HG02623 (cell line): ENCODE measurements around the gene NFASC.

ENCODE experiments used
- ATAC-seq: cut with Tn5 transposase; IDR thresholded peaks from one replicate; pipeline ENCODE4 v1.9.1; 2021; ENCODE audit warnings: moderate library complexity; ENCODE audit not compliant: unreplicated experiment

Gene NFASC

DNA sequence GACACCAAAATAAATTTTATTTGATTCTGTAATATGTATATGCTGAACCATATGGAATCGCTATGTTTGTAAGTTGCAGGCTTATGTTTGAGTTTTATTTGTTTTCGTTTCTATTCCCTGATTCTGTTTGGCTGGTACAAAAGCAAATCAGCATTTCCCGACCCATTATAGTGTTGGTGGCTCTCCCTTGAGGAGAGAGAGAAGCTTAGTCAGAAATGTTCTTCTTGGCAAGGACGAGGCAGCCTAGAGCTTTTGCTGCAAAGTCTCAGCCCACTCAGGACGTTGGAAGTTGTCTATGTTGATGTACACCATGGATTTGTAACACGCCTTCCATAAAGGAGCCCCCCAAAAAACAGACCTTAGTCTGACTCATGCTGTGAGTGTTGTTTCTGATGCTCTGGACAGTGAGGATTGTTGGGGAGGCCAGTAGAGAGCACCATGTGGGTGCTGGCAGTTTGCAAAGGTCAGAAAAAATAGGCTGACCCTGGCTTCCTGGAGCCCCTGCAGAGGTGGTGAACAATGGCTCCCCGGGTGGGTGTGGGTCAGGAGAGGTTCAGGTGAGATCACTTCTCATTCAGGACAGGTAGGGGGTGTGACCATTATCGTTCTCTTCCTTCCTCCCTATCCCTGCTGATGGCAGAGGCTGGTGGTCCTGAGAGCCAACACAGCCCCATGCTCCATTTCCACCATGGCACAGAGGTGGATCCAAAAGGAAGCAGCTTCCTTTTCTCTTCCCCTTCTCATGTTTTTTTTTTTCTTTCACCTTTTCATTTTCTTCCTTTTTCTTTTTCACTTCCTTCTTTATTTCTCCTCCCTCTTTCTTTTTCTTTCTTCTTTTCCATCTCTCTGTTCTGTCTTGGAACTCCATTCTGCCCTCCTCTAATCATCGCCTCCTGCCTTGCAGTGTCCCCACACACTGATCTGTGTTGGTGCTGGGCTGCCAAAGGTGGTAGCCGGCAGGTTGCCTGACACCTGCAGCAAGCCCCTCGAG lies 88.0 kb downstream of the NFASC start:
- ATAC-seq: no peak

DNA sequence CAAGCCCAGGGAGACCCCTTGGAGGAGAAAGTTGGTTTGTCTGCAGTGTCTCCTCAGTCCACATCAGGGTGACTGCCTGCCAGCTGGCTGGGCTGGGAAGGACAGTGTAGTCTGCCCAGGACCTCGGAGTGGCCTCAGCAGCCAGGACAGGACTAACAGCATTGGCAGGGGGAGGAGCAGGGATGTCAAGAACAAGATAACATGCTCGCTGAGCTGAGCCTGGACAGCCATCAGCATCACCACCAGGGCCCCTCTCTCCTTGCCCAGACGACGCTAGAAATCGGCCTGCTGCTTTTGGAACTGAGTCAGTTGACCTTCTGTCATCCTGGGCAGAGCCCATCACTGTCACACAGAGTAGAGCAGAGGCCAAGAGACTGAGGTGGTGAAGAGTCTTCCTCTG lies 88.7 kb downstream of the NFASC start:
- no peak for ATAC-seq

DNA sequence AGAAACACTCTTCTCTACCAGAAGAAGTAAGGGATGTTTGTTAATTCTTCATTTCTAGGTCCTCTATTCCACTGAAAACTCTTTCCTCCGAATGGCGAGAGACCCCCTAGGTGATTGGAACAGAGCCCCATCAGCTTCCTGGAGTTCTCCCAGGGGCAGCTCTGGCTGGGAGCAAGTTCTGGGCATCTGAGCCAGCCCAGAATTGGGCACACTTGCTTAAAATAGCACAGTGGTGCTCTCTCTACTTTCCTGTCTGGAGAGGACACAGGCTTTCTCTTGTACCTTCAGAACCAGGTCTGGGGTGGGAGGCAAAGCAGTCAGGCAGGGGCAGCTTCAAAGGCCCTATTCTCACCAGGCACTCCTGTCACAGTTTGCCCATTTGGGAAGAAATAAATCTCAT lies 89.2 kb downstream of the NFASC start:
- ATAC-seq: no peak

GRCh38 chr1:204960306-204961125 lies 89.9 kb downstream of the NFASC start:
- ATAC-seq: no peak

DNA sequence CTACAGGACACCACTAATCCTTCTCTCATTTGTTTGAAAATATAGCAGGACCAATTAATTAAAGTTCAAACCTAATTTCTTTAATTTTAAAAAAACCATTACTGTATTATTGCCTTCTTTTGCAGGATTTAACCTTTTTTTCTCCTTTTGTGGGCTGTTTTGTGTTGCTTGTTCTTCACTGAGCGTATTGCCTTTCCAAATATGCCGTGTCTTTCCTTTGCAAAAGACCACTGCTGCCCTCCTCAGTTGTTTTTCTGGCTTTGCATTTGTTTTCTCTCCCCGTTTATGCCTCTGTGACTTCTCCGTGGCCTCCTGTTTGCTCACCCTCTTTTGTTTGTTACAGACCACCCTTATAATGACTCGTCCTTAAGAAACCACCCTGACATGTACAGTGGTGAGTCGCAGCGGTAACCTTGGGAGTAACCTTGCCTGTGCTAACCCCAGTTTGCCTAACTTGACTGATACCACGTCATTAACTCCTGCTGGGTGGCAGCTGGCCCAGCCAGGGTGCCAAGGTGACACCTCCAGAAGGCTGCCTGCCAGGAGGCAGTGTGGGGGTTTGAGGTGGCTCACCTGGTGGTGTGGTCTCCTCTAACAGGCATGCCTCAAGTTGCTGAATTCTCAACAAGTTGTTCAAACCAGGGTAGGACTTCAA lies 91.2 kb downstream of the NFASC start:
- ATAC-seq: no peak

- no peak for ATAC-seq
Measured at GRCh38 chr1:204962742-204963632, 92.3 kb downstream of the NFASC start.

- no peak for ATAC-seq
Measured at GRCh38 chr1:204967451-204967850, 96.8 kb downstream of the NFASC start.

GRCh38 chr1:204968135-204968534 lies 97.5 kb downstream of the NFASC start:
- ATAC-seq: no peak

GRCh38 chr1:204968951-204969350 lies 98.3 kb downstream of the NFASC start:
- ATAC-seq: no peak

- no peak for ATAC-seq
Measured at GRCh38 chr1:204970937-204971336, 100.3 kb downstream of the NFASC start.

- ATAC-seq: no peak
Measured at GRCh38 chr1:204971517-204972336, 101.1 kb downstream of the NFASC start.

DNA sequence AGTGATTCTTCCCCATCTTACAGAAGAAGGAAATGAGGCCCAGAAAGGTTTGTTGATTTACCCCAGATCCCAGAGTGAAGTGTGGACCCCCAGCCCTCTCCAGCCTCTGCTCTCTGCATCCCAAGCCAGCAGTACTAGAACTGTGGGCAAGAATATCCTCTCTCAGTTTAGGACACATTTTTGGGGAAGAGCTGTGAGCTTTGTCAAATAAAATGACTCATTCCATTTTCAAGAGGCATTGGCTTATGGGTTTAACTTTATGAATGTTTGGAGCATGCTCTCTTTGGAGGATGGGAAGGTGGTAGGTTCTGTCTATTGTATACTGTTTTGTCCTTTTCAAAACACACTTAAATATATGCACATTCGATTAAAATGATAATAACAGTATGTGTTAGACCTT lies 101.8 kb downstream of the NFASC start:
- no peak for ATAC-seq

DNA sequence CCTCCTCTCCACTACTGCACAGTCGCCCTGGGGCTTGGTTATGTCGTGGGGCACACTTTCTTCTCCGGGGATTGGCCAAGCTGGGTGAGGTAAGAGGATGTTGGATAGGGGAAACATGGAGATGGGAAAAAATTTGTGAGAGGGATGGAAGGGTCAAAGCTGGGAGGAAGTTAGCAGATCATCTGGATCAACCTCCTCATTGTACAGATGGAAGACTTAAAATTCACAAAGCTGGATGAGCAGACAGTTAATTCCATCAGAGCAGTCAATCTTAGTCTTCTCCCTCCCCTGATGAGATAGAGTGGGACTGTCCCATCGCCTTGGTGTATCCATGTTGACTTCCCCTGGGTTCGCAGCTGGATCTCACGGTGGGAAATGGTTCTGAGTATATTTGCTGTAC lies 102.8 kb downstream of the NFASC start:
- ATAC-seq: no peak

GRCh38 chr1:204974327-204974726 lies 103.7 kb downstream of the NFASC start:
- ATAC-seq: no peak

GRCh38 chr1:204975021-204975420 lies 104.4 kb downstream of the NFASC start:
- ATAC-seq: no peak

GRCh38 chr1:204975568-204976235 lies 105.0 kb downstream of the NFASC start:
- no peak for ATAC-seq

GRCh38 chr1:204976646-204977045 lies 106.0 kb downstream of the NFASC start:
- ATAC-seq: no peak

GRCh38 chr1:204977318-204977717 lies 106.7 kb downstream of the NFASC start:
- ATAC-seq: no peak

DNA sequence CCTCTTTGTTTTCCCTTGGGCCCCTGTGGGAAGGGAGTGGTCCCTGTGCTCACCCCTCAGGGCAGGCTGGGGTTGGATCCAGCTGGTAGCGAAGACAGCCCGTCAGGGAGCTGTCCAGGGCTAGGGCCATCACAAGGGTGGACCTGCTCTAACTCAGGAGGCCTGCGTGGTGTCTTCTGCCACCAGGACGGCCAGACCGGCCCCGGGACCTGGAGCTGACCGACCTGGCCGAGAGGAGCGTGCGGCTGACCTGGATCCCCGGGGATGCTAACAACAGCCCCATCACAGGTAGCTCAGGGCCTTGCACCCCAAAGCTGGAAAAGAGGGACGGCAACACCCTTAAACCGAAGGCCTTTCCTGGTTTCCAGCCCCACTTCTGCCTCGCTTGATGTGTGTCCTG lies 108.1 kb downstream of the NFASC start:
- no peak for ATAC-seq
